ENCODE data around the gene ZBTB3.
A peak's percentile ranks its signal among the peaks of the same experiment; 100 is the strongest.
"Not testable (repeated sequence)": the region's sequence is repeated elsewhere in the genome, so short reads cannot be mapped to it uniquely, and the experiment has no call there.

Gene ZBTB3

DNA sequence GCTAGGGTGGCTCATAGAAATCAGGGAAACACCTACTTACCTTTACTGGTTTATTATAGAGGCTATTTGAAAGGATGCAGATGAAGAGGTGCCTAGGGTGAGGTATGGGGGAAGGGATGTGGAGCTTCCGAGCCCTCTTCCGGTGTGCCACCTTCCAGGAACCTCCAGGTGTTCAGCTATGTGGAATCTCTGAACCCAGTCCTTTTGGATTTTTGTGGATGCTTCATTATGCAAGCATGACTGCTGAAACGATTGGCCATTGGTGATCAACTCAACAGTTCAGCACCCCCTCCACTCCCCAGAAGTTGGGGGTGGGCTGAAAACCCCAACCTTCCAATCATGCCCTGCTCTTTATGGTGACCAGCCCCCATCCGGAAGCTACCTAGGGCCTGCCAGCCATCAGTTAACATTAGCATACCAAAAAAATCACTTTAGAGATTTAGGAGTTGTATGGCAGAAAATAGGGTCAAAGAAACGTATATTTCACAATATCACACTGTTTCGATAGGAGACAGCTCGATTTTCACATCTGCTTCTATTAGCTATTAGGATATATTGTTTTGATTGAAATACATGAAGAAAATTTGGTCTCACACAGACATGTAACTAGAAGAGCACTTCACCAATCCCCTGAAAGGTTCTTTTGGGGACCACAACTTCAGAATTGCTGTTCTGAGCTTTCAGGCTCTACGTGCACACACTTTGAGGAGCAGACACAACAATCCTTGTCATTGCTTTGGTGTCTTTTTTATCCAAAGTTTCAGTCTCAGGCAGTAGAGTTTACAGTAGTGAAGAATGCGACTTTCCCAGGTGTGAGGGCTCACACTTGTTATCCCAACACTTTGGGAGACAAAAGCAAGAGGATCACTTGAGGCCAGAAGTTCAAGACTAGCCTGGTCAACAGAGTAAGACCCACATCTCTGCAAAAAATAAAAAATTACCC is 4.2 kb upstream of the ZBTB3 start:
- no peak for DNase-seq (ENCODE audit: low read depth)

DNA sequence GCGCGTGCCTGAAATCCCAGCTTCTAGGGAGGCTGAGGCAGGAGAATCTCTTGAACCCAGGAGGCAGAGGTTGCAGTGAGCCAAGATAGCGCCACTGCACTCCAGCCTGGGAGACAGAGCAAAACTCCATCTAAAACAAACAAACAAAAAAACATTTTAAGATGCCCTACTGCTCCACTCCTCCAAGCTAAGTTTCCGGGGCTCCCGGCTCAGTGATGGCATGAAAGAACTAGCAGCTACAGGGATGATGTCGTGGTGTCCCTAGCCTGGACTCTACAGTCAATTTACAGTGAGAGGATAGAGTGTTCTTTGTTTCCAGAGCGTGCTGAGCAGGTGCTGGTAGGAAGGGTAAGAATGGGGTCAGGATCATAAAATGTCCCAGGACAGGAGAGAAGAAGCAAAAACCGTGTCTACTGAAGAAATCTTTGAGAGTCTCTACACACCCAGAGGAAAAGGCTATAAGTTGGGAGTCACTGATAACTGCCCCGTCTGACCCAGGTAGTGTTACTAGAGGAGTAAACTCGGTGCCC is 1.2 kb upstream of the ZBTB3 start:
- DNase-seq (ENCODE audit: low read depth): no peak

DNA sequence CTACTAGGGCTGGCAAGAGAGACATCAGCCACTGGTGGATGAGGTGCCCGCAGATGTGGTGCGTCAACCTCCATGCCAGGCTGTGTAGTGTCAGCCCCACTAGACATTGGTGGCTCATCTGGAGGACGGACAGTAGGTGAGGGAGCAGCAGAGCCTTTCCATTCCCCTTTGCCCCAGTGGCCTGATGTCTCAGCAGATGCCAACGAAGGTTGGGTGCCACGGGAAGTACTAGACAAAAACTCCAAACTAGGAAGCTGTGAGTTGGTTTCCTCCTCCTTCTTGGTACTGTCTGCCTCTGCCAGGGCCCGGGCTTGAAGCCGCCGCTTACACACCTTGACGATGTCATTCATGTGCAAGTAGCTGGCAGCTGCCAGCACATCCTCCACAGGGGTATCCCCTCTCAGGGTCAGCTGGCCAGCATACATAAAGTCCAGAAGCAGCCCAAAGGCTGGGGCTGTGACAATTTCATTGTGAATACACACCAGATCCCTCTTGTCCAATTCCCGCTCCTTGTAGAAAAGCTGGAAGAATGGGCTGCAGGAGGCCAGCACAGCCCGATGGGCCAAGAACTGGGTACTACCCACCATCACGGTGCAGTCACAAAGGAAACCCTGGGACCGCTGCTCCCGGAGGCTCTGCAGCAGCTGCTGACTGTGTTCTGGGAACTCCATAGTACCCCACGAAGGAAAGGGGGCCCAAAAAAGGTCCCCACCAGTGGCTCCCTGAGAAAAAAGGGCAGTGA is 795 bp downstream of the ZBTB3 start:
- no peak for DNase-seq (ENCODE audit: low read depth)

DNA sequence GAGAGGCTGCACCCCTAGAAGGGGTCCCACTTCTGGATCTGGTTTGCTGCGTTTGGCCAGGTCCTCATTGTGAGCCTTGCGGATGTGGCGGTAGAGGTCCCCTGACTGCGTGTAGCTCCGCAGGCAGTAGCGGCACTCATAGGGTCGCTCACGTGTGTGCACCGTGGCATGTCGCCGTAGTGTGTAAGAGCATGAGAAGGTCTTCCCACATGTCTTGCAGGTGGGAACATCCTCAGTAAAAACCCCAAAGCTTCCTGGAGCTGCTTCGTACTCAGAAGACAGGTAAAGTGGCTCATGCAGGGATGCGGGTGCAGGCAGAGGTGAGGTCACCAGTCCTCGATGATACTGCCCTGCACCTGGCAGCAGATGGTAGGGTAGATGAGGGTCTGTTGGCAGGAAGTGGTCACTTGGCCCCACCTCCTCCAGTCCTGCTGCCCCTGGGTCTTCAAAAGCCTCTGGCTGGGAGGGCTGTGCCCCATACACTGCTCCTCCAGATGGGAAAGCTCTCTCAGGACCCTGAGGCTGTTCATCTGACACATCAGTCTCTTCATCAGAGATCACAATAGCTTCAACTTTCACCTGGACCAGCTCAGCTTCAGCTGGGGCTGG is 1.7 kb downstream of the ZBTB3 start:
- DNase-seq (ENCODE audit: low read depth): no peak

DNA sequence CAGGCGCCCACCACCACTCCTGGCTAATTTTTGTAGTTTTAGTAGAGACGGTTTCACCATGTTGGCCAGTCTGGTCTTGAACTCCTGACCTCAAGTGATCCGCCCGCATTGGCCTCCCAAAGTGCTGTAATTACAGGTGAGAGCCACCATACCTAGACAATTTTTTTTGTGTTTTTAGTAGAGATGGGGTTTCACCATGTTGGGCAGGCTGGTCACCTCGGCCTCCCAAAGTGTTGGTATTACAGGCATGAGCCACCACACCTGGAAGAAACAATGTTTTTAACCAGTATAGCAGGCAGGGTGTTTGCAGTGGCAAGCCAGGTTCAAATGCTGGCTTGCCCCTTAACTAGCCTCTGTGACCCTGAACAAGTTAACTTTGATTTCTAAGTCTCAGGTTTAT is 4.0 kb downstream of the ZBTB3 start:
- not testable (repeated sequence) for DNase-seq (ENCODE audit: low read depth)

DNA sequence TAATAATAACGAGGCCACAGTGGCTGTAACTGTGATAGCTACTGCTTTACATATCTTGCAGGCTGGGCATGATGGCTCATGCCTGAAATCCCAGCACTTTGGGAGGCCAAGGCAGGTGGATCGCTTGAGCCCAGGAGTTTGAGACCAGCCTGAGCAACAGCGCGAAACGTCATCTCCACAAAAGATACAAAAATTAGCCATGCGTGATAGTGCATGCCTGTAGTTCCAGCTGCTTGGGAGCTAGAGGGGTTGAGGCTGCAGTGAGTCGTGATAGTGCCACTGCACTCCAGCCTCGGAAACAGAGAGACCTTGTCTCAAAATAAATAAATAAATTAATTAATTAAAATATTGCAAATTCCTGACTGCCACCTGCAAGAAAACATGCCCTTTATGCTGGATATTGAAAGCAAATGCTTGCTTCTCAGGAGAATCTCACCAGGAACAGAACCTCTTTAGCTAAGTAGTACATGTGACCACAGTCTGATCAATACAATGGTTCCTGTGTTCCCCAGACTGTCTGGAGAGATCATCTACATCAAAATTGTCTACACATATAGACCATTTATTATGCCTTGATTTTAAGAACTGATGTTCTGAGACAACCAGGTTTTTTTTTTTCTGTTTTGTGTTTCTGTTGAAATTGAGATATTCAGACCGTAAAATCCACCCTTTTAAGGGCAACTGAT is 6.3 kb downstream of the ZBTB3 start:
- no peak for DNase-seq (ENCODE audit: low read depth)

DNA sequence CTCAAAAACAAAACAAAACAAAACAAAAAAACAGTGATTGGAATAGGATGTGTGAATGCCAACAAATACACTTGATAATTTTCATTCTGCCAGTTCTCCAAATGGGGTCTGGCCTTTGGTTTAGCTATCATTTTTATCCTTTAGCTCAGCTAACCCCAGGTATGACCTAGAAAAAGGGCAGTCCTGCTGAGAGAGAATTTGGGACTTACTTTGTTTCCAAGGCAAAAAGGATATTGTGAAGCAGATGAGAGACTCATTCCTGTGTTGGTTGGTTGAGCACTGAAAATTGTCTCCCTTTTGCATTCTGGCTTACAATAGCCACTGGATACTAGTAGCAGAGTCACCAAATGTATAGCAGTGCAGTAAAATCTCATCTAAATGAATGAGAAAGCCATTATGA is 16.8 kb downstream of the ZBTB3 start:
- no peak for DNase-seq (ENCODE audit: low read depth)

DNA sequence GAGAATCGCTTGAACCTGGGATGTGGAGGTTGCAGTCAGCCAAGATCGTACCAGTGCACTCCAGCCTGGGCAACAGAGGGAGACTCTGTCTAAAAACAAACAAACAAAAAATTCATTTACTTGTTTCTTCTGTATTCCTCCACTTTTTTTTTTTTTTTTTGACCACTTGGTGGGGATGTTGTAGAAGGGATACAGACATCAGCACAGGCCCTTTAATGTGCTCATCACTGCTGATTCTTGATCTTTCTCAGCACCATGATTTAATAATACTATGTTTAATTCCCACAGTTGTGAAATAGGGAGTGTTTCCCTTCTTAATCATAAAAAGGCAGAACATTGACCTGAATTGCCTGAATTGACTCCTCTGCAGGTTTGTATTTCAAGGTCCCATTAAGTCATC is 21.1 kb downstream of the ZBTB3 start:
- peak; percentile 22 for DNase-seq (ENCODE audit: low read depth)

DNA sequence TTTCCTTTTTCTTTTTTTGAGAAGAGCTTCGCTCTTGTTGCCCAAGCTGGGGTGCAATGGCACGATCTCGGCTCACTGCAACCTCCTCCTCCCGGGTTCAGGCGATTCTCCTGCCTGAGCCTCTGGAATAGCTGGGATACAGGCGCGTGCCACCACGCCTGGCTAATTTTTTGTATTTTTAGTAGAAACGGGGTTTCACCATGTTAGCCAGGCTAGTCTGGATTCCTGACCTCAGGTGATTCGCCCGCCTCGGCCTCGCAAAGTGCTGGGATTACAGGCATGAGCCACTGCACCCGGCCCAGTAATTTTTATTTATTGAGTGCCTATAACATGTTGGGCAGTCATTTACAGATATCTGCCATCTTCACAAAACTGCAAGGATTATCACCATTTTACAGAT is 23.9 kb downstream of the ZBTB3 start:
- DNase-seq (ENCODE audit: low read depth): not testable (repeated sequence)

DNA sequence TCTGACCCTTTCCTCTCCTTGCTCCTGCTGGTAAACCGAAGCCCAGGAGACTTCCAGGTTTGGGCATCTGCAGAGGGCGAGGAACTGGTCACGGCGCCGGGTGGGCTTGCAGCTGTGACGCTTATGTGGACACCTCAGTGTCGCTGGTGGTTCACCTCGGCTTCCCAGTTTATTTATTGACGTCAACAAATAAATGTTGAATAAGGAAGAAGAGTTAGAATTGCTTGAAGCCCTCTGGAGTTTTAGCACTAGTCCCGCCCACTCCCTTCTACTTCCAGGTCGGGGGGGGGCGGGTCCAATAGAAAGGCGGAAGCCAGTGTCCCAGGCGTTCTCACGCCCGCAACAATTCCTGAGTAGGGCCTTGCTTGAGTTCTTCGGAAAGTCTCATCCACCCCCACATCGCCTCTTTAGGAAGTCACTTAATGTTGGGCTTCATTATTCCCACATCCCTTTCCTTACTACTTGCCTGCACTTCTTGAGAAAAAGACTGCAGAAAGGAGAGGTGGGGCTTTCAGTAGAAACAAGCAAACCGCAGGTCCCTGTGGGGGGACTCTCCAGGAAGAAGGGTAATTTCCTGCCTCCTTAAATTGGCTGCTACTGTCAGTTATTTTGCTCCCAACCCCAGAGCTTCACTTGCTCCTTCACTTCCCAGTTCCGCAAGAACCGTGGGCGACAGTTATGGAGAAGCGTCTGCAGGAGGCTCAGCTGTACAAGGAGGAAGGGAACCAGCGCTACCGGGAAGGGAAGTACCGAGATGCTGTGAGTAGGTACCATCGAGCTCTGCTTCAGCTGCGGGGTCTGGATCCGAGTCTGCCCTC is 25.6 kb downstream of the ZBTB3 start, which contains the start of gene TTC9C:
TSS of gene TTC9C (plus strand) at position 316 of the 818 bp plus-strand sequence. CDS start at position 679, 363 bp downstream.
- DNase-seq (ENCODE audit: low read depth): peak; percentile 68

DNA sequence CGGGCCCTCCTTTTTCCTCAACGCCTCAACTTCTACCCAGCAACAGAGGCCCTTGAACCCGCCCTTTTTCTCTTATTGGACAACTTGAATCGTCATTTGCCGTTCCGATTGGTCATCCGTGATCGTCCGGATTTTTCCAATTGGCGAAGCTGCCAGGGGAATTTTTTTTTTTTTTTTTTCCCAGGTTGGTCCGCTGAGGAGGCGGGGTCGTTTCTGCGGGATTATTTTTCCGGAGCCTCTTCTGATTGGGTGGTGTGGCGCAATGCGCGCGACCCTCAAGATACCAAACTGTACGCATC is 26.1 kb downstream of the ZBTB3 start:
- DNase-seq (ENCODE audit: low read depth): peak; percentile 96

DNA sequence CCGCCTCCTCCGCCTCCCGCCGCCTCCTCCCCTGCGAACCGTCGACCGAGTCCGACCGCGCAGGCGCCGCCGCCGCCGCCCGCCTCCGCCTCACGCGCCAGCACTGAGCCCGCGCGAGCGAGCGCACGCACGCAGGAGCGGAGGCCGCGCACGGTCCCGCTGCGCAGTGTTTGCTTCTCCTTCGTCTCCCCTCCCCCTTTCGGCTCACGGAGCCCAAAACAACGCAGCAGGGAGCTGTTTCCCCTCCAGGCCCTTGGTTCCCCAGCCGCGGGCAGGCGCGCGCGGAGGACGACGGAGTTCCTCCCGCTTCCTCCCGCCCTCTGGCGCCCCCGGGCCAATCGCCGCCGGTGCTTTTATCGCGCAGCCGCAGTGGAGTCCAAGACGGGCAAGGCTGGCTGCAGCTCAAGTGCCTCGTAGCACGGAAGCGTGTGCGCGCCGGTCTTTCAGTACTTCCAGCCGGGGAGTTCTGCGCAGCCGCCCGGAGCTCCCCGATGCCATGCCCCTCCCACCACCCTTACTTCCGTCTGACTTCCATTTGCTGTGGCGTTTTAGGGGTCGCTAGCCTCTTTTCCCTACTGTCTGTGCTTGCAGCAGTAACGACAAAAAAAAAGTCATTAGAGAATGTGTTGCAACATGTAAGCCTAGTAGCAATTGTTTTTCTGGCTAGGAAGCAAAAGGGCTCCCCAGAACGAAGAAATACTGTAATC is 26.6 kb downstream of the ZBTB3 start, which contains the start of gene HNRNPUL2:
TSS of gene HNRNPUL2 (minus strand) at position 293 of the 707 bp plus-strand sequence. CDS start 301 bp downstream, outside the sequence.
- peak; percentile 99 for DNase-seq (ENCODE audit: low read depth)

DNA sequence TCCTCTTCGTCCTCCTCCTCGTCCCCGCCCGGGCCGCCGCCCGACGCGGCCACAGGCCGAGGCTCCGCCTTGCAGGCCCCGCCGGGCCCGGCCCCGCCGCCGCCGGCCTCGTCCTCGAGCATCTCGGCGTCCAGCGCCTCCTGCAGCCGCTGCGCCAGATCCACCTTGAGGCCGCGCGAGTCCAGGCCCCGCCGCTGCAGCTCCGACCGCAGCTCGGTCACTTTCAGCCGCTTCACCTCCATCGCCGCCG is 27.1 kb downstream of the ZBTB3 start:
- DNase-seq (ENCODE audit: low read depth): peak; percentile 17

DNA sequence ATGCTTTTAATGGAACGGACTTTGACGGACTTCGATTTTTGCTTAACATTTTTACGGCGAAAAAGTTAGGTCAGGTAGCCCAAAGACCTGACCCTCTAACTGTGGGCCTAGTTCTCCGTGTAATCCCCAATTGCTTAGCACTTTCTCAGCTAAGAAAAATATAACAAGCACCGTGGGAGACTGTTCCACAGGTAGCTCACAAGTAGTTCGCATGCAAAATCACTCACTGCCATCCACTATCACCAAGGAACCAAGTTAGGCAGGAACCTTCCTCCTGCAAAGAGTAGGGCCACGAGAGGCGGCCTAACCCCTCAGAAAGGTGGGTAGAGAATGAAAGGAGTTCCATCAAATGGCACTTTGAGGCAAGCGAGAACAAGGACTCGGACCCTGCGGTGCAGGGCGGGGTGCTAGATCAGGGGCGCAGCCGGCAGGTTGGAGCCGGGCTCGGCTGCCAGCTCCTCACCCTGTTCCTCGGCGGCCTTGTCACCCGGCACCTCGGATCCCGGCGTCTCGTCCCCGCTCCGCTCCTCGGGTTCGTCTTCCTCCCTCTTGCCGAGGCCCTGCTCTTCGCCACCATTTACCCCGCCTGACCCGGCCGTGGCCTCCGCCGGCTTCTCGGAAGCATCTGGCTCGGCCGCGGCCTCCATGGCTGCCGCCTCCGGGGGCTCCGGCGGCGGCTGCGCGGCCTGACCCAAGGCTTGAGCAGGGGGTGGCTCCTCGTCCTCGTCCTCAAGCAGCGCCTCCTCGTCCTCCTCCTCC is 27.6 kb downstream of the ZBTB3 start:
- DNase-seq (ENCODE audit: low read depth): no peak

DNA sequence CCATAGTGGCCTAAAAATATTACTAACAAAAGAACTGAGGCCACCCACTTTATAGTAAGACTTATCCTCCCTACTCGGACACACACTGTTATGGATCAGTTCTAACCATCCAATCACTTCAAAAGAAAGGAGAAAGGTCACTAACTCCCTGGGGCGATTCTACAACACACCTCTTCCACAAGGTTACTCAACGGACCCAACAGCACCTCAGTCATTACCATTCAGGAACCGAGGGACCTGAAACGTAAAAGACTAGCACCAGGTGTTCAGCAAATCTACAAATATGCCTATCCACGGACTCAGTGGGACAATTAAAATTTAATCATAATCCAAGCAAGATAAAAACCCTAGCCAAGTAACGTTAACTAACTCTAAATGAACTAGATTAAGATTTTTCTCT is 28.3 kb downstream of the ZBTB3 start:
- DNase-seq (ENCODE audit: low read depth): no peak

DNA sequence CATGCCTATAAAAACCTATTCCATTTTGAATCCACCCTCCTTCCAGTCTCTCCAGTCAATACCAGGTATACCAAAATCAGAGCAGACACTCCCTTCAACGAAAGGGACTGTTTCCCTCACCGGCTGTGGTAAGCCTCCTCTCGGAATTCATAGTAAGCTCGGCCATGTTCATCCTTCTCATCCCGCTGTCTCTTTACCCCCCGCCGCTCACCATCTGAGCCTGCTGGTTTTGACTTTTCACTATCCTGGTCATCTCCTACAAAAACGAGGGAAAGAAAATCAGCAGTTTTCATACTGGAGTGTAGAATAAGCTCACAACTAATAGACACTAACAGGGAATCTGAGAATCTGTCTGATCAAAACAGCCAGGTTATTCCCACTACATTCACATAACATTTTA is 29.8 kb downstream of the ZBTB3 start:
- no peak for DNase-seq (ENCODE audit: low read depth)

DNA sequence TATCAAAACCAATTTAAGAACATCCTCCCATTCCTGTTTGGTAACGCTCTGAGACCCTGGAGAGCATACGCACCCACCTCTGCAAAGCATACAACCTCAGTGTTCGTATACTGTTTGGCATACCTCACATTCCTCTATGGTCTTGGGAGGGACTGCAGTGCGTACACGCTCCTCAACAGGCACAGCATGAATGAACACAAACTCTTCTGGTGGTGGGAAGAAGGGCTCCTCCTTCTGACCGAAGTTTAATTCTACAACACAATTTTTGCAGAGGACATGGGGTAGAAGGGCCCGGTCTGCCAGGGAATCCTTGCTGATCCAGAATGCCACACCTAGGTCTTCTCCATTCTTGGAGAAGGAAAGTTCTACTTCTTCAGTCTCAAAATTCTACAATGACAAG is 32.0 kb downstream of the ZBTB3 start:
- DNase-seq (ENCODE audit: low read depth): peak; percentile 24

DNA sequence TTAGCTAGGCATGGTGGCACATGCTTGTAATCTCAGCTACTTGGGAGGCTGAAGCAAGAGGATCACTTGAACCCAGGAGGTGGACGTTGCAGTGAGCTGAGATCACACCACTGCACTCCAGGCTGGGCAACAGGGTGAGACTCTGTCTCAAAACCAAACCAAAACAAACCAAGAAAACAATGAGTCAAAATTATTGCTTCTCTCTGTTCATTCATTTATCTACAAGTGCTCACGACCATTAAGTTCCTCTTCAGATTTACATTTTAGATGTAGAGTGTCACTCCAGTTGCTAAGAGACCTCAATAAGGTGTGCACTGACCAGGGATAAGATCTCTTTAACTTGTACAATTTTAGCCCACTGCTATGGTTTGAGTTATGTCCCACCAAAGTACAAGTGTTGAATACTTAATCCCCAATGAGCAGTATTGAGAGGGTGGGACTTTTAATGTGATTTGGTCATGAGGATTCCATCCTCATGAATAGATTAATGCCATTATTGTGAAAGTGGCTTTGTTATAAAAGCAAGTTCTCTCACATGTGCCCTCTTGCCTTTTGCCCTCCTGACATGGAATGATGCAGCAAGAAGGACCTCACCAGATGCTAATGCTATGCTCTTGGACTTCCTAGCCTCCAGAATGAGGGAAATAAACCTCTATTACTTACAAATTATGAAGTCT is 34.5 kb downstream of the ZBTB3 start:
- no peak for DNase-seq (ENCODE audit: low read depth)

DNA sequence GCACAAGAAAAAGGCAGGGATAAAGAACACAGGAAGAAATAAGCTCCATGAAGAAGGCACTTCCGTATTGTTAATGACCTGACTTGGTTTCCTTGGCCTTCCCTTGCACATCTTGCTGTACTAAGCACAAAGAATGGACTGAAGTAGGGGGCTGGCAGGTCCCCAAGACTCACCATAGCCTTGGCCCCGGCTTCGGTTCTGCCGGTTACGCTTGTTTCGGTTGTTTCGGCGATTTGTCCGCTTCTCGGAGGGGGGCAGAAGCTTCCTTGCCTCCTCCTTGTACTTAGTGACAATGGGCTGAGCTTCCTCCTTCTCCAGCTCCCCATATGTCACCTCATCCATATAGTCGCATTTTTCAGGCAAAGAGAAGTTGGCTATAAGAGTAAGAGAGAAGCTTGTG is 37.1 kb downstream of the ZBTB3 start:
- no peak for DNase-seq (ENCODE audit: low read depth)

Data from fibroblast of the conjunctiva (primary cell).